ENCODE measurements around the gene LBP.

- TF ChIP-seq CTCF (IDR thresholded peaks at IDR 0.05), result no peak
- TF ChIP-seq POLR2AphosphoS5 (IDR thresholded peaks at IDR 0.05), result no peak
- no peak for TF ChIP-seq POLR2A (IDR thresholded peaks at IDR 0.05)
Observed at GRCh38 chr20:38331245-38331644, 15.0 kb upstream of the LBP start.
